ENCODE data around the gene NRXN3.

Gene NRXN3

DNA sequence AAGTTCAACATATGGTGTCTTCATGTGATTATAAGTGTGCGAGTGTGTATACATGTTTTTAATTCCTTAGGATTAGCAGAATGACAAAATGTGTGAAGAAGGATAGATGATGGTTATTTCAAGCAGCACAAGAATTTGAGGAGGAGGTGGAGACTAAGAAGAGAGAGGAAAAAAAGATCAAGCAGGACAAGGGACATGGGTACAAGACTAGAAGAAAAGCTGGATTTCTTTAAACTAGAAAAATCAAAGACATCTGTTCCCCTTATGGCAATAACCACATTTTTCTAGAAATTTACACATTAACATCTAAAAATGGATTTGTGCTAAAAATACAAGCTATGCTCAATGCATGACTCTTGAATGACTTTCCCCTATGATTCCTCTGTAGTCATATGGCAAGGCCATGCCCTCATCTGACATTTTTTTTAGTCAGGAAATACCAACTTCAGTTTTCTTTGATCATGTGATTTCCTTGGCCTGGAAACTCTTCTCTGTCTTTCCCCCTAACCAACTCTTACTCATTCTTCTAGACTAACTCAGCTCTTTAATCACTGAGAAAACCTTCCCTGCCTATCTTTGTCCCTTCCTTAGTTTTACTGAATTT is 435.8 kb downstream of the NRXN3 start:
- TF ChIP-seq, protein P1, sequence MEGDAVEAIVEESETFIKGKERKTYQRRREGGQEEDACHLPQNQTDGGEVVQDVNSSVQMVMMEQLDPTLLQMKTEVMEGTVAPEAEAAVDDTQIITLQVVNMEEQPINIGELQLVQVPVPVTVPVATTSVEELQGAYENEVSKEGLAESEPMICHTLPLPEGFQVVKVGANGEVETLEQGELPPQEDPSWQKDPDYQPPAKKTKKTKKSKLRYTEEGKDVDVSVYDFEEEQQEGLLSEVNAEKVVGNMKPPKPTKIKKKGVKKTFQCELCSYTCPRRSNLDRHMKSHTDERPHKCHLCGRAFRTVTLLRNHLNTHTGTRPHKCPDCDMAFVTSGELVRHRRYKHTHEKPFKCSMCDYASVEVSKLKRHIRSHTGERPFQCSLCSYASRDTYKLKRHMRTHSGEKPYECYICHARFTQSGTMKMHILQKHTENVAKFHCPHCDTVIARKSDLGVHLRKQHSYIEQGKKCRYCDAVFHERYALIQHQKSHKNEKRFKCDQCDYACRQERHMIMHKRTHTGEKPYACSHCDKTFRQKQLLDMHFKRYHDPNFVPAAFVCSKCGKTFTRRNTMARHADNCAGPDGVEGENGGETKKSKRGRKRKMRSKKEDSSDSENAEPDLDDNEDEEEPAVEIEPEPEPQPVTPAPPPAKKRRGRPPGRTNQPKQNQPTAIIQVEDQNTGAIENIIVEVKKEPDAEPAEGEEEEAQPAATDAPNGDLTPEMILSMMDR (IDR thresholded peaks at IDR 0.05; ENCODE audit: extremely low read depth, missing control alignments), result no peak

DNA sequence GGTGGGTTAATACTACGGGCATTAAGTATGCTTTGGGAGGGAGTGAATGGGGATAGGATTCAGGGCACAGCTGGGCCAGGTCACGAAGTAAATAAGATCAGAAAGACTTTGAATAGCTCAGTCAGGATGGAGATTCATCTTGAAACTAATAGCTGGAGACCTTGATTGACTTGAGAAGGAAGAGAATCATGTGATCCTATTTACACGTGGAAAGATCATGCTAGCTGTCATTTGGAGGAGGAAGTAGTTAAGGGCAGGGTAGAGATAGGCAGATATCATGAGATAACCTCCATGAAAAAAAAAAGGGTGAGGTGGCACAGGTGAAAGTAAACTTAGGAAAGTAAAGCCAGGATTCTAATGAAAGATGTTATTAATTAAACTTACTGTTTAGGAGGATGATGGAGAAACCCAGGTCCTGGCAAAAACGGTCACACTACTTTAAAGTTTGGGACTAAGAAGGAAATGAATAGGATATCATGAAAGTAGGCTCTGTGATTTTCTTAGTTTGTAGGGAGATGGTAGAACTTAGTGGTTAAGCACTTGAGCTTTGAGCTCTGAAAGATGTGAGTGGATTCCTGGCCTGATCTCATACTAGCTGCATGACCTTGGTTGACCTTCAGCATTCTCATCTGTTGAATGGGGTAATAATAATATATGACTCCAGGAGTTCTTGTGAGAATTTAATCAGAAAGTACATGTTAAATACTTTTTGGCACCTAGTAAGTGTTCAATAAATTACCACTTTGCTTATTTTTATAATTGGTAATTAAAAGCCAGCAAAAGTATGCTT is 439.0 kb downstream of the NRXN3 start:
- TF ChIP-seq, protein P1 (IDR thresholded peaks at IDR 0.05; ENCODE audit: extremely low read depth, missing control alignments), result no peak
- DNase-seq (ENCODE audit: low spot score), result no peak

More for the DNA sequence above, 435.8 kb downstream of the NRXN3 start:
- no peak for DNase-seq (ENCODE audit: low spot score)

DNA sequence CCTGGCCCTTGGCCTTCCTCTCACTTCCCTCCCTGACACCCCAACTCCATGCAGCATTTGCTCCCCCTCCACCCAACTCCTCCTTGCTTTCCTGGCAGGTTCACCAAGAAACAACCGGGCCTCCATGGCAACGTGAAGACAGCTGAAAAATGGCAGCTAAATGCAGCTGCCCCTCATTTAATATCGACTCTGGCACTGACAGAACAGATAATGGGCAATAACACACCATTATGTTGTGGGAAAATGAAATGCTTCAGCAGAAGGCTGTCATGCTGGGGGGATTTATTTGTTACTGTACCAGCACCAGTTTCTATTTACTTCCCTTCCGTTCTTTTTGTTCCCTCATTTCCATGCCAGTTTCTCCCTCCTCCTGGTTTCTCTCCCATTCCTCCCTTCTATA is 440.8 kb downstream of the NRXN3 start:
- TF ChIP-seq, protein P1 (IDR thresholded peaks at IDR 0.05; ENCODE audit: extremely low read depth, missing control alignments), result no peak
- no peak for DNase-seq (ENCODE audit: low spot score)

DNA sequence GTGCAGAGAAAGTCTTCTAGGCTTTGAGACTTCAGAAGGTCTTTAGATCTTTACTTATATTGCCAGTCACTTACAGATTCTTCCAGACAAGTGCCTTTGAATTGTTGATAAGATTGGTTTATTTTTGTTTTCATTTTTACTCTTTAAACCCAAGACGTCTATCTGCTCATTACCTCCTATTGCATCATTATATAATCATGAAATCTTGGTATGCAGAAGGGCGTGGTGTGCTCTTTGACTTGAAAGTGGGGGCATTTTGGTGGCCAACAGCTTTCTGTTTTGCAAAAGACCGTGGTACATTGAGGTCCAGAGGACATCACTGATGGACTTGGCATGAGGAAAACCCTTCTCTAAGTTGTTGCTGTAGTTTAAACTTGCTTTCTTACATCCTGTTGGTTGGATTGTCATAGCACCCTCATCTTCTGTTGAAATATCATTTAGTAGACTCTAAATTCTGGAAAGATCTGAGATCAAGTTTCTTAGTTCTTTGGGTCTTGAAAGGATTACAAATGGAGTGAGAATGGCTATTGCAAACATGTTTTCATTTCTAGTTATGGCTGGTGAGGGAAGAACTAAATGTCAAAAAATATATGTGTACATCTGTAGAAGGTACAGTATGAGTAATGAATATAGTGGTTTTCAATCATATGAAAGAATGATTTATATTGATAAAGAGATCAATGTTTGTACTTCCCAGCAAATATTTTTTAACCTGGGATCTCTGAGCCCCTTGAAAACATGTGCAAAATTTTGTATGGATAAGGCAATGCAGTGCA is 441.8 kb downstream of the NRXN3 start:
- no peak for DNase-seq (ENCODE audit: low spot score)
- TF ChIP-seq, protein P1 (IDR thresholded peaks at IDR 0.05; ENCODE audit: extremely low read depth, missing control alignments), result no peak

DNA sequence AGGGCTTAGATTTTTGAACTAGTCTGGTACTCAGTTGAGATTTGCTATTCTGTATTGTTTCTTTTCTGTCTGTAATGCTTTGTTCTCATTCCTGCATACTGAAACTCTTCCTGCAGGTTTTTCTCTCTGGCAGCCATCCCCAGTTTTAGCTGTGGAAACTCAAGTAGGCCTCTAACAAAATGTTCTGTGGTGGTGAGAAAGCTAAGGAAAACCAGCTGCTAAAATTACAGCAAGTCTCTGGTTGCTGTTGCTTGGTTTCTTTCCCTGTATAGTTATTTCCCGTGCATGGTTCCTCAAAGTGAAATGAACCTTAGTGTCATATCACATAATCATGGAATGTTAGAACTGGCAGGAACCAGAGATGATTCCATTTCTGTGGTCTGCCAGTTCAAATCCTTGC is 442.5 kb downstream of the NRXN3 start:
- TF ChIP-seq, protein P1 (IDR thresholded peaks at IDR 0.05; ENCODE audit: extremely low read depth, missing control alignments), result no peak
- DNase-seq (ENCODE audit: low spot score), result no peak

DNA sequence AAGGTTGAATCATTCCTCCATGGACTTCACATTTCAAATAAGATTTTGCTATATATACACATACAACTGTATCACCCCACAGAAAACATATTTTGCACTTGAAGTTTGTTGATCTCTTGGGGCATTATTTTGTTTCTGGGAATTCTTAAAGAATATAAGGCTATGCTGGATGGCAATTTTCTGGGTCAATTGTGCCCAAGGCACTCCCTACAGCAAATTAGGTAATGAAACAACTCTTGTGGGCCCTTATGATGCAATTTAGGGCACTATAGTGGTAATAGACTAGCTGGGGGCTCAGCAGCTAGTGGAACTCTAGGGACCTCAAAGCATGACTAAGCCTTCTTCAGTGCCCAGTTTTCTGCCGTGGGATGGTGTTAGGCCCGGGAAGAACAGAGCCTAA is 444.4 kb downstream of the NRXN3 start:
- DNase-seq (ENCODE audit: low spot score), result no peak
- TF ChIP-seq, protein P1 (IDR thresholded peaks at IDR 0.05; ENCODE audit: extremely low read depth, missing control alignments), result no peak

DNA sequence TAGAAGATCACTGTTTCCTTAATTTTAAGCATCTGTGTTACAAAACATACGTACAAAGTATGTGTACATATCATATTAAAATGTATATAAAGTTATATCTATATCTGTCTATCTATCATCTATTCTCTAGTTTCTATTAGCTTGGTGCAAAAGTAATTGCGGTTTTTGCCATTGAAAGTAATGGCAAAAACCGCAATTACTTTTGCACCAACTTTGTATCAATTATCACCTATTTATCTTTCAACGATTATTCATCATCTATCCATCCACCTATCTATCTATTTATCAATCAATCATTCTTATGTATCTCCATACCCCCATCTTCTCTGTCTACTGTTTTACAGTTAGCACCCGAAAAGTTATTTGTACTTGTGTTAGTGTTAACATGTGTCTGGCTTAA is 447.6 kb downstream of the NRXN3 start:
- DNase-seq (ENCODE audit: low spot score), result no peak
- TF ChIP-seq, protein P1 (IDR thresholded peaks at IDR 0.05; ENCODE audit: extremely low read depth, missing control alignments), result no peak

All from GM20000 (cell line).